GM23338 (cell line): ENCODE measurements around the gene TMEM8B. TPM values are rescaled to one million over a fixed set of nuclear protein-coding genes. Genes with fewer than 3 reads are reported as not detected.
A peak's percentile ranks its signal among the peaks of the same experiment; 100 is the strongest.

Source experiments
- ATAC-seq: fragments of 200-7000 bp; cut with Tn5 transposase; 3 replicates; pipeline ENCODE4 v1.9.1; 2020
- DNase-seq: peaks from one replicate; pipeline ENCODE4 v3.0.0-alpha.2; 2015; ENCODE audit warnings: low spot score
- H2AFZ ChIP-seq: fragments of 200-600 bp; sonication (generic); 2 replicates; pipeline ENCODE4 v1.8.0; 2016; ENCODE audit warnings: antibody characterized with exemption, mild to moderate bottlenecking, moderate library complexity
- H3F3A ChIP-seq: fragments of 200-600 bp; sonication (generic); replicated peaks from 2 replicates; pipeline ENCODE4 v1.8.0; 2017; ENCODE audit warnings: antibody characterized with exemption, mixed run types, low read depth
- H3K27ac ChIP-seq: fragments of 200-600 bp; sonication (generic); 2 replicates; pipeline ENCODE4 v1.6.1; 2016; ENCODE audit warnings: low read depth
- H3K27me3 ChIP-seq: fragments of 200-600 bp; sonication (generic); 2 replicates; pipeline ENCODE4 v1.8.0; 2016; ENCODE audit warnings: mild to moderate bottlenecking, mixed run types, moderate library complexity; ENCODE audit not compliant: insufficient read depth
- H3K36me3 ChIP-seq: fragments of 200-600 bp; sonication (generic); 2 replicates; pipeline ENCODE4 v1.8.0; 2016; ENCODE audit warnings: mild to moderate bottlenecking; ENCODE audit not compliant: insufficient read depth
- H3K4me1 ChIP-seq: fragments of 200-600 bp; sonication (generic); 2 replicates; pipeline ENCODE4 v1.8.0; 2016; ENCODE audit warnings: mild to moderate bottlenecking, moderate library complexity; ENCODE audit not compliant: insufficient read depth
- H3K4me2 ChIP-seq: fragments of 200-600 bp; sonication (generic); 2 replicates; pipeline ENCODE4 v1.7.1; 2017; ENCODE audit warnings: mixed run types
- H3K4me3 ChIP-seq: fragments of 200-600 bp; sonication (generic); 2 replicates; pipeline ENCODE4 v1.6.1; 2016; ENCODE audit warnings: mixed run types
- H3K79me2 ChIP-seq: fragments of 200-600 bp; sonication (generic); replicated peaks from 2 replicates; pipeline ENCODE4 v1.8.0; 2017; ENCODE audit warnings: mild to moderate bottlenecking; ENCODE audit not compliant: insufficient read depth
- H3K9me2 ChIP-seq: fragments of 200-600 bp; sonication (generic); 2 replicates; pipeline ENCODE4 v1.8.0; 2017; ENCODE audit not compliant: insufficient read depth
- H4K20me1 ChIP-seq: fragments of 200-600 bp; sonication (generic); replicated peaks from 2 replicates; pipeline ENCODE4 v1.8.0; 2017; ENCODE audit warnings: mild to moderate bottlenecking; ENCODE audit not compliant: insufficient read depth
- H3K27ac Mint-ChIP-seq: 2 replicates; pipeline ENCODE4 v1.8.0; 2020; ENCODE audit warnings: inconsistent platforms, mild to moderate bottlenecking, moderate library complexity, mixed read lengths
- H3K27me3 Mint-ChIP-seq: 3 replicates; pipeline ENCODE4 v1.8.0; 2022; ENCODE audit warnings: low read depth, mild to moderate bottlenecking, moderate library complexity, mixed read lengths, inconsistent platforms; ENCODE audit not compliant: insufficient read depth, poor library complexity
- H3K36me3 Mint-ChIP-seq: 3 replicates; pipeline ENCODE4 v1.8.0; 2021; ENCODE audit warnings: low read depth, mild to moderate bottlenecking, inconsistent platforms, moderate library complexity, mixed read lengths
- H3K4me1 Mint-ChIP-seq: 3 replicates; pipeline ENCODE4 v1.8.0; 2020; ENCODE audit warnings: mild to moderate bottlenecking, inconsistent platforms, mixed read lengths
- H3K4me3 Mint-ChIP-seq: 3 replicates; pipeline ENCODE4 v1.8.0; 2021; ENCODE audit warnings: moderate library complexity, mild to moderate bottlenecking, inconsistent platforms, mixed read lengths
- H3K9me3 Mint-ChIP-seq: 3 replicates; pipeline ENCODE4 v1.8.0; 2020; ENCODE audit warnings: moderate library complexity, mild to moderate bottlenecking, inconsistent platforms, mixed read lengths
- CREB1 ChIP-seq: fragments of 250-450 bp; sonication (Bioruptor Pico); IDR thresholded peaks from 2 replicates; pipeline ENCODE4 v1.5.0; 2020; ENCODE audit warnings: low read depth, mild to moderate bottlenecking, moderate library complexity
- EZH2 ChIP-seq: fragments of 200-600 bp; sonication (generic); IDR thresholded peaks from one replicate; pipeline ENCODE4 v1.8.0; 2017; ENCODE audit warnings: antibody characterized with exemption, mild to moderate bottlenecking, low read depth; ENCODE audit not compliant: unreplicated experiment
- EZH2phosphoT487 ChIP-seq: fragments of 200-600 bp; sonication (generic); IDR thresholded peaks from one replicate; pipeline ENCODE4 v1.8.1; 2018; ENCODE audit warnings: antibody characterized with exemption; ENCODE audit not compliant: unreplicated experiment
- JUNB ChIP-seq: IDR thresholded peaks from one replicate; pipeline ENCODE4 v1.6.1; 2016; ENCODE audit warnings: antibody characterized with exemption; ENCODE audit not compliant: unreplicated experiment
- NANOG ChIP-seq: IDR thresholded peaks from 2 replicates; pipeline ENCODE4 v1.6.1; 2016; ENCODE audit warnings: antibody characterized with exemption, borderline replicate concordance
- POLR2AphosphoS5 ChIP-seq: IDR thresholded peaks from 2 replicates; pipeline ENCODE4 v1.6.1; 2016; ENCODE audit warnings: antibody characterized with exemption, low read depth
- STAT1 ChIP-seq: IDR thresholded peaks from one replicate; pipeline ENCODE4 v1.6.1; 2016; ENCODE audit warnings: antibody characterized with exemption; ENCODE audit not compliant: unreplicated experiment
- ZNF114 ChIP-seq: fragments of 250-450 bp; sonication (Bioruptor Pico); IDR thresholded peaks from 2 replicates; pipeline ENCODE4 v1.5.0; 2020; ENCODE audit warnings: mild to moderate bottlenecking, moderate library complexity
- ZNF331 ChIP-seq: fragments of 250-450 bp; sonication (Bioruptor Pico); IDR thresholded peaks from 2 replicates; pipeline ENCODE4 v1.5.0; 2020; ENCODE audit warnings: low read depth, mild to moderate bottlenecking, moderate library complexity
- polyA plus RNA-seq: library from polyadenylated mRNA; unstranded; fragments of >200 nt; fragmentation: Nextera tagmentation; extraction: Ambion mirVana; gene quantifications from 2 replicates; pipeline ENCODE4 v1.2.1, GENCODE V29; 2016
- total RNA-seq: library from RNA; depleted of rRNA; stranded (reverse); fragments of >200 nt; shearing (Covaris generic); gene quantifications from 2 replicates; pipeline ENCODE4 v1.2.3, GENCODE V29; 2014
- TF ChIP-seq, protein P1 (sequence below), 2 experiments: fragments of 200-600 bp in 1 of 2; sonication (generic) in 1 of 2; conservative IDR thresholded peaks; 2 replicates each; pipeline versions ENCODE4 v1.5.1 to v1.6.1; 2016 to 2017; ENCODE audit warnings: antibody characterized with exemption in 2 of 2, low read depth in 2 of 2, mild to moderate bottlenecking in 2 of 2, moderate library complexity in 1 of 2
- TF ChIP-seq, protein P2 (sequence below): IDR thresholded peaks from 2 replicates; pipeline ENCODE4 v1.6.1; 2016; ENCODE audit warnings: antibody characterized with exemption
- TF ChIP-seq, protein P3 (sequence below): IDR thresholded peaks from one replicate; pipeline ENCODE4 v1.6.1; 2018; ENCODE audit warnings: antibody characterized with exemption; ENCODE audit not compliant: unreplicated experiment
- TF ChIP-seq, protein P4 (sequence below): fragments of 250-450 bp; sonication (Bioruptor Pico); IDR thresholded peaks from 2 replicates; pipeline ENCODE4 v1.5.0; 2020; ENCODE audit warnings: mild to moderate bottlenecking, moderate library complexity

Gene TMEM8B
- total and polyA plus RNA-seq, 2 experiments from 2014 or later = 4.2 to 5.5 TPM

DNA sequence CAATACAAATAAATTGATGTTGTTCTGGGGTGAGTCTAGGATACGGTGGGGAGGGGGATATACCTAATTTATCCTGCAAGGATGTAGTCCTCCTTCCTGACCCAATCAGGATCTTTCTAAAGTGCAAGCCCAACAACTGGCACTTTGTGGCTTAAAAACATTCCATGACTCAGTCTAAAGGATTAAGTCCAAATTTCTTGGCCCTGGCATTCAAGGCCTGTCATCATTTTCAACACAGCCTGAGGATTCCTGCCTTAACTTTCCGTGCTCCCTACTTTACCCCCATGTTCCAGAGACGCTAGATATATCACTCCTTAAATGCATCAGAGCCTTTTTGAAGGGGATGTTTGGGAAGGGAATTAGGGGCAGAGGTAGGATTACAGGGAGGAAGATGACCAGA, 1.5 kb upstream of the TMEM8B start:
- Mint-ChIP-seq H3K4me3 (peak overlapping the region; percentile 29; the same call in 1 of the 3 replicates), H3K4me1 (peaks cover 32% of the 10 kb centered on the region), H3K36me3 (no peaks in the 10 kb centered on the region), H3K9me3 (no peaks in the 10 kb centered on the region; the same call in 2 of the 3 replicates), H3K27me3 (peaks cover 9% of the 10 kb centered on the region), H3K27ac (no peak overlapping the region; the same call in 1 of the 2 replicates)
- no peaks in the 10 kb centered on the region for H3K27me3 ChIP-seq
- no peaks in the 10 kb centered on the region for H3K36me3 ChIP-seq
- no peak overlapping the region for H2AFZ ChIP-seq
- H3F3A ChIP-seq = 0 out of 2 replicates have a peak, but pooled peaks cover 6% of the 10 kb centered on the region
- DNase-seq (no peak), ATAC-seq (no peak)
- H3K79me2 ChIP-seq = no peaks in the 10 kb centered on the region
- H3K4me2 ChIP-seq = no peak overlapping the region
- TF ChIP-seq, protein P1, sequence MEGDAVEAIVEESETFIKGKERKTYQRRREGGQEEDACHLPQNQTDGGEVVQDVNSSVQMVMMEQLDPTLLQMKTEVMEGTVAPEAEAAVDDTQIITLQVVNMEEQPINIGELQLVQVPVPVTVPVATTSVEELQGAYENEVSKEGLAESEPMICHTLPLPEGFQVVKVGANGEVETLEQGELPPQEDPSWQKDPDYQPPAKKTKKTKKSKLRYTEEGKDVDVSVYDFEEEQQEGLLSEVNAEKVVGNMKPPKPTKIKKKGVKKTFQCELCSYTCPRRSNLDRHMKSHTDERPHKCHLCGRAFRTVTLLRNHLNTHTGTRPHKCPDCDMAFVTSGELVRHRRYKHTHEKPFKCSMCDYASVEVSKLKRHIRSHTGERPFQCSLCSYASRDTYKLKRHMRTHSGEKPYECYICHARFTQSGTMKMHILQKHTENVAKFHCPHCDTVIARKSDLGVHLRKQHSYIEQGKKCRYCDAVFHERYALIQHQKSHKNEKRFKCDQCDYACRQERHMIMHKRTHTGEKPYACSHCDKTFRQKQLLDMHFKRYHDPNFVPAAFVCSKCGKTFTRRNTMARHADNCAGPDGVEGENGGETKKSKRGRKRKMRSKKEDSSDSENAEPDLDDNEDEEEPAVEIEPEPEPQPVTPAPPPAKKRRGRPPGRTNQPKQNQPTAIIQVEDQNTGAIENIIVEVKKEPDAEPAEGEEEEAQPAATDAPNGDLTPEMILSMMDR (conservative IDR thresholded peaks at IDR 0.05; ENCODE audit: low read depth in 2 of 2) = no peak
- no peak for TF ChIP-seq EZH2phosphoT487
- no peak for TF ChIP-seq NANOG
- TF ChIP-seq POLR2AphosphoS5 = no peak
- TF ChIP-seq ZNF114 = no peak
- TF ChIP-seq, protein P2, sequence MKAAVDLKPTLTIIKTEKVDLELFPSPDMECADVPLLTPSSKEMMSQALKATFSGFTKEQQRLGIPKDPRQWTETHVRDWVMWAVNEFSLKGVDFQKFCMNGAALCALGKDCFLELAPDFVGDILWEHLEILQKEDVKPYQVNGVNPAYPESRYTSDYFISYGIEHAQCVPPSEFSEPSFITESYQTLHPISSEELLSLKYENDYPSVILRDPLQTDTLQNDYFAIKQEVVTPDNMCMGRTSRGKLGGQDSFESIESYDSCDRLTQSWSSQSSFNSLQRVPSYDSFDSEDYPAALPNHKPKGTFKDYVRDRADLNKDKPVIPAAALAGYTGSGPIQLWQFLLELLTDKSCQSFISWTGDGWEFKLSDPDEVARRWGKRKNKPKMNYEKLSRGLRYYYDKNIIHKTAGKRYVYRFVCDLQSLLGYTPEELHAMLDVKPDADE = no peak
- TF ChIP-seq EZH2 = no peak
- TF ChIP-seq JUNB = no peak
- TF ChIP-seq, protein P3, sequence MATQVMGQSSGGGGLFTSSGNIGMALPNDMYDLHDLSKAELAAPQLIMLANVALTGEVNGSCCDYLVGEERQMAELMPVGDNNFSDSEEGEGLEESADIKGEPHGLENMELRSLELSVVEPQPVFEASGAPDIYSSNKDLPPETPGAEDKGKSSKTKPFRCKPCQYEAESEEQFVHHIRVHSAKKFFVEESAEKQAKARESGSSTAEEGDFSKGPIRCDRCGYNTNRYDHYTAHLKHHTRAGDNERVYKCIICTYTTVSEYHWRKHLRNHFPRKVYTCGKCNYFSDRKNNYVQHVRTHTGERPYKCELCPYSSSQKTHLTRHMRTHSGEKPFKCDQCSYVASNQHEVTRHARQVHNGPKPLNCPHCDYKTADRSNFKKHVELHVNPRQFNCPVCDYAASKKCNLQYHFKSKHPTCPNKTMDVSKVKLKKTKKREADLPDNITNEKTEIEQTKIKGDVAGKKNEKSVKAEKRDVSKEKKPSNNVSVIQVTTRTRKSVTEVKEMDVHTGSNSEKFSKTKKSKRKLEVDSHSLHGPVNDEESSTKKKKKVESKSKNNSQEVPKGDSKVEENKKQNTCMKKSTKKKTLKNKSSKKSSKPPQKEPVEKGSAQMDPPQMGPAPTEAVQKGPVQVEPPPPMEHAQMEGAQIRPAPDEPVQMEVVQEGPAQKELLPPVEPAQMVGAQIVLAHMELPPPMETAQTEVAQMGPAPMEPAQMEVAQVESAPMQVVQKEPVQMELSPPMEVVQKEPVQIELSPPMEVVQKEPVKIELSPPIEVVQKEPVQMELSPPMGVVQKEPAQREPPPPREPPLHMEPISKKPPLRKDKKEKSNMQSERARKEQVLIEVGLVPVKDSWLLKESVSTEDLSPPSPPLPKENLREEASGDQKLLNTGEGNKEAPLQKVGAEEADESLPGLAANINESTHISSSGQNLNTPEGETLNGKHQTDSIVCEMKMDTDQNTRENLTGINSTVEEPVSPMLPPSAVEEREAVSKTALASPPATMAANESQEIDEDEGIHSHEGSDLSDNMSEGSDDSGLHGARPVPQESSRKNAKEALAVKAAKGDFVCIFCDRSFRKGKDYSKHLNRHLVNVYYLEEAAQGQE = no peak
- TF ChIP-seq, protein P4, sequence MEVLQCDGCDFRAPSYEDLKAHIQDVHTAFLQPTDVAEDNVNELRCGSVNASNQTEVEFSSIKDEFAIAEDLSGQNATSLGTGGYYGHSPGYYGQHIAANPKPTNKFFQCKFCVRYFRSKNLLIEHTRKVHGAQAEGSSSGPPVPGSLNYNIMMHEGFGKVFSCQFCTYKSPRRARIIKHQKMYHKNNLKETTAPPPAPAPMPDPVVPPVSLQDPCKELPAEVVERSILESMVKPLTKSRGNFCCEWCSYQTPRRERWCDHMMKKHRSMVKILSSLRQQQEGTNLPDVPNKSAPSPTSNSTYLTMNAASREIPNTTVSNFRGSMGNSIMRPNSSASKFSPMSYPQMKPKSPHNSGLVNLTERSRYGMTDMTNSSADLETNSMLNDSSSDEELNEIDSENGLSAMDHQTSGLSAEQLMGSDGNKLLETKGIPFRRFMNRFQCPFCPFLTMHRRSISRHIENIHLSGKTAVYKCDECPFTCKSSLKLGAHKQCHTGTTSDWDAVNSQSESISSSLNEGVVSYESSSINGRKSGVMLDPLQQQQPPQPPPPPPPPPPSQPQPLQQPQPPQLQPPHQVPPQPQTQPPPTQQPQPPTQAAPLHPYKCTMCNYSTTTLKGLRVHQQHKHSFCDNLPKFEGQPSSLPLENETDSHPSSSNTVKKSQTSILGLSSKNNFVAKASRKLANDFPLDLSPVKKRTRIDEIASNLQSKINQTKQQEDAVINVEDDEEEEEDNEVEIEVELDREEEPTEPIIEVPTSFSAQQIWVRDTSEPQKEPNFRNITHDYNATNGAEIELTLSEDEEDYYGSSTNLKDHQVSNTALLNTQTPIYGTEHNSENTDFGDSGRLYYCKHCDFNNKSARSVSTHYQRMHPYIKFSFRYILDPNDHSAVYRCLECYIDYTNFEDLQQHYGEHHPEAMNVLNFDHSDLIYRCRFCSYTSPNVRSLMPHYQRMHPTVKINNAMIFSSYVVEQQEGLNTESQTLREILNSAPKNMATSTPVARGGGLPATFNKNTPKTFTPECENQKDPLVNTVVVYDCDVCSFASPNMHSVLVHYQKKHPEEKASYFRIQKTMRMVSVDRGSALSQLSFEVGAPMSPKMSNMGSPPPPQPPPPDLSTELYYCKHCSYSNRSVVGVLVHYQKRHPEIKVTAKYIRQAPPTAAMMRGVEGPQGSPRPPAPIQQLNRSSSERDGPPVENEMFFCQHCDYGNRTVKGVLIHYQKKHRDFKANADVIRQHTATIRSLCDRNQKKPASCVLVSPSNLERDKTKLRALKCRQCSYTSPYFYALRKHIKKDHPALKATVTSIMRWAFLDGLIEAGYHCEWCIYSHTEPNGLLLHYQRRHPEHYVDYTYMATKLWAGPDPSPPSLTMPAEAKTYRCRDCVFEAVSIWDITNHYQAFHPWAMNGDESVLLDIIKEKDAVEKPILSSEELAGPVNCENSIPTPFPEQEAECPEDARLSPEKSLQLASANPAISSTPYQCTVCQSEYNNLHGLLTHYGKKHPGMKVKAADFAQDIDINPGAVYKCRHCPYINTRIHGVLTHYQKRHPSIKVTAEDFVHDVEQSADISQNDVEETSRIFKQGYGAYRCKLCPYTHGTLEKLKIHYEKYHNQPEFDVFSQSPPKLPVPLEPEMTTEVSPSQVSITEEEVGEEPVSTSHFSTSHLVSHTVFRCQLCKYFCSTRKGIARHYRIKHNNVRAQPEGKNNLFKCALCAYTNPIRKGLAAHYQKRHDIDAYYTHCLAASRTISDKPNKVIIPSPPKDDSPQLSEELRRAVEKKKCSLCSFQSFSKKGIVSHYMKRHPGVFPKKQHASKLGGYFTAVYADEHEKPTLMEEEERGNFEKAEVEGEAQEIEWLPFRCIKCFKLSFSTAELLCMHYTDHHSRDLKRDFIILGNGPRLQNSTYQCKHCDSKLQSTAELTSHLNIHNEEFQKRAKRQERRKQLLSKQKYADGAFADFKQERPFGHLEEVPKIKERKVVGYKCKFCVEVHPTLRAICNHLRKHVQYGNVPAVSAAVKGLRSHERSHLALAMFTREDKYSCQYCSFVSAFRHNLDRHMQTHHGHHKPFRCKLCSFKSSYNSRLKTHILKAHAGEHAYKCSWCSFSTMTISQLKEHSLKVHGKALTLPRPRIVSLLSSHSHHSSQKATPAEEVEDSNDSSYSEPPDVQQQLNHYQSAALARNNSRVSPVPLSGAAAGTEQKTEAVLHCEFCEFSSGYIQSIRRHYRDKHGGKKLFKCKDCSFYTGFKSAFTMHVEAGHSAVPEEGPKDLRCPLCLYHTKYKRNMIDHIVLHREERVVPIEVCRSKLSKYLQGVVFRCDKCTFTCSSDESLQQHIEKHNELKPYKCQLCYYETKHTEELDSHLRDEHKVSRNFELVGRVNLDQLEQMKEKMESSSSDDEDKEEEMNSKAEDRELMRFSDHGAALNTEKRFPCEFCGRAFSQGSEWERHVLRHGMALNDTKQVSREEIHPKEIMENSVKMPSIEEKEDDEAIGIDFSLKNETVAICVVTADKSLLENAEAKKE (CRISPR knock-in tag) = no peak
- no peak for TF ChIP-seq ZNF331
- TF ChIP-seq CREB1 (CRISPR knock-in tag) = no peak
- no peak for TF ChIP-seq STAT1
- no peaks in the 10 kb centered on the region for H3K9me2 ChIP-seq
- H3K27ac ChIP-seq = no peak overlapping the region
- H4K20me1 ChIP-seq = no peaks in the 10 kb centered on the region
- no peak overlapping the region for H3K4me3 ChIP-seq
- peaks cover 26% of the 10 kb centered on the region for H3K4me1 ChIP-seq
